AG09319 (cell line): ENCODE data around the gene LIG3.

Source experiments
- DNase-seq: peaks from one replicate; pipeline ENCODE4 v3.0.0-alpha.2; 2010; ENCODE audit warnings: low read depth; ENCODE audit errors: extremely low read depth
- CTCF ChIP-seq: IDR thresholded peaks from 2 replicates; pipeline ENCODE4 v1.5.1; 2011; ENCODE audit warnings: low read depth, mild to moderate bottlenecking, inconsistent platforms, low read length, moderate library complexity

LIG3 gene

GRCh38 chr17:35052780-35053179 is 72.5 kb downstream of the LIG3 start:
- no peak for TF ChIP-seq CTCF
- DNase-seq, result no peak

GRCh38 chr17:35053204-35053603 is 72.9 kb downstream of the LIG3 start:
- TF ChIP-seq CTCF, result no peak
- no peak for DNase-seq

GRCh38 chr17:35056013-35056412 is 75.7 kb downstream of the LIG3 start:
- no peak for DNase-seq
- no peak for TF ChIP-seq CTCF

GRCh38 chr17:35057332-35057915 is 77.1 kb downstream of the LIG3 start:
- no peak for DNase-seq
- TF ChIP-seq CTCF, result no peak
